HEK293 (cell line): ENCODE results near the gene PRAC1.
A peak's percentile ranks its signal among the peaks of the same experiment; 100 is the strongest.

Source experiments
- CTCF ChIA-PET: fragments of 350-600 bp; formaldehyde crosslinking; extraction: SDS; loops from one replicate; lab custom pipeline; 2021; ENCODE audit warnings: antibody characterized with exemption; lab: Yijun Ruan, JAX
- POLR2A ChIA-PET: fragments of 300-600 bp; formaldehyde crosslinking; extraction: SDS; loops from one replicate; lab custom pipeline; 2020; ENCODE audit warnings: antibody characterized with exemption, inconsistent platforms; lab: Yijun Ruan, JAX
- H3K27ac ChIP-seq: fragments of 200-500 bp; sonication (Bioruptor generic); 2 replicates; pipeline ENCODE4 v1.5.1; 2014; ENCODE audit warnings: low read depth, low read length, control low read depth, inconsistent platforms; ENCODE audit errors: extremely low read depth
- H3K36me3 ChIP-seq, 2 experiments: fragments of 200-500 bp in 1 of 2; sonication (Bioruptor generic) in 1 of 2; 1 replicate in 1 of 2; 2 replicates in 1 of 2; pipeline ENCODE4 v1.5.1; 2014 to 2017; ENCODE audit warnings: inconsistent platforms in 2 of 2, low read length in 2 of 2; ENCODE audit not compliant: control insufficient read depth in 2 of 2, insufficient read depth in 1 of 2
- H3K4me1 ChIP-seq: fragments of 200-500 bp; sonication (Bioruptor generic); 2 replicates; pipeline ENCODE4 v1.5.1; 2014; ENCODE audit warnings: mild to moderate bottlenecking, low read length, inconsistent platforms; ENCODE audit not compliant: control insufficient read depth, insufficient read depth
- H3K4me3 ChIP-seq: 2 replicates; pipeline ENCODE4 v1.5.1; 2011; ENCODE audit warnings: low read depth, mild to moderate bottlenecking, control low read depth, low read length, moderate library complexity
- H3K9me3 ChIP-seq: fragments of 200-500 bp; sonication (Bioruptor generic); 2 replicates; pipeline ENCODE4 v1.5.1; 2014; ENCODE audit warnings: low read depth, low read length, inconsistent platforms; ENCODE audit not compliant: control insufficient read depth, insufficient read depth
- CTCF ChIP-seq: fragments of 450-650 bp; formaldehyde crosslinking; IDR thresholded peaks from 2 replicates; pipeline ENCODE4 v1.5.1; 2016; ENCODE audit warnings: missing biosample characterization, missing genetic modification characterization
- GLI2 ChIP-seq: fragments of 450-650 bp; formaldehyde crosslinking; IDR thresholded peaks from 2 replicates; pipeline ENCODE4; 2017; ENCODE audit warnings: missing biosample characterization, missing genetic modification characterization, low read depth, borderline replicate concordance
- HOXA7 ChIP-seq: sonication (generic); formaldehyde crosslinking; IDR thresholded peaks from 2 replicates; pipeline ENCODE4 v1.8.1; 2022; ENCODE audit warnings: missing genetic modification reagents, borderline replicate concordance
- MYNN ChIP-seq: fragments of 450-650 bp; formaldehyde crosslinking; IDR thresholded peaks from 2 replicates; pipeline ENCODE4 v1.5.1; 2016; ENCODE audit warnings: missing biosample characterization, missing genetic modification characterization, borderline replicate concordance
- SCRT2 ChIP-seq: fragments of 450-650 bp; formaldehyde crosslinking; IDR thresholded peaks from 2 replicates; pipeline ENCODE4 v1.5.1; 2016; ENCODE audit warnings: missing biosample characterization, missing genetic modification characterization
- TCF7L2 ChIP-seq: IDR thresholded peaks from 2 replicates; pipeline ENCODE4 v1.6.1; 2011; ENCODE audit warnings: low read depth, mild to moderate bottlenecking, inconsistent platforms, low read length, moderate library complexity, borderline replicate concordance
- ZBTB17 ChIP-seq: fragments of 450-650 bp; formaldehyde crosslinking; IDR thresholded peaks from 2 replicates; pipeline ENCODE4 v1.5.1; 2016; ENCODE audit warnings: missing biosample characterization, missing genetic modification characterization
- ZIC2 ChIP-seq: fragments of 450-650 bp; formaldehyde crosslinking; IDR thresholded peaks from 2 replicates; pipeline ENCODE4 v1.5.1; 2016; ENCODE audit warnings: missing biosample characterization, missing genetic modification characterization
- ZNF138 ChIP-seq: fragments of 450-650 bp; formaldehyde crosslinking; IDR thresholded peaks from 2 replicates; pipeline ENCODE4 v1.5.1; 2016; ENCODE audit warnings: missing biosample characterization, missing genetic modification characterization, borderline replicate concordance
- ZNF157 ChIP-seq: fragments of 450-650 bp; formaldehyde crosslinking; IDR thresholded peaks from 2 replicates; pipeline ENCODE4 v1.5.1; 2016; ENCODE audit warnings: missing biosample characterization, missing genetic modification characterization
- ZNF214 ChIP-seq: fragments of 450-650 bp; formaldehyde crosslinking; IDR thresholded peaks from 2 replicates; pipeline ENCODE4 v1.5.1; 2017; ENCODE audit warnings: missing biosample characterization, mild to moderate bottlenecking, missing genetic modification characterization, borderline replicate concordance
- ZNF311 ChIP-seq: fragments of 450-650 bp; formaldehyde crosslinking; IDR thresholded peaks from 2 replicates; pipeline ENCODE4 v1.5.1; 2017; ENCODE audit warnings: missing biosample characterization, missing genetic modification characterization, borderline replicate concordance
- ZNF473 ChIP-seq: fragments of 450-650 bp; formaldehyde crosslinking; IDR thresholded peaks from 2 replicates; pipeline ENCODE4 v1.5.1; 2017; ENCODE audit warnings: missing biosample characterization, missing genetic modification characterization
- ZNF558 ChIP-seq: fragments of 450-650 bp; formaldehyde crosslinking; IDR thresholded peaks from 2 replicates; pipeline ENCODE4 v1.5.1; 2016; ENCODE audit warnings: missing biosample characterization, missing genetic modification characterization
- ZNF701 ChIP-seq: fragments of 450-650 bp; formaldehyde crosslinking; IDR thresholded peaks from 2 replicates; pipeline ENCODE4 v1.5.1; 2016; ENCODE audit warnings: missing biosample characterization, missing genetic modification characterization
- ZNF76 ChIP-seq: fragments of 450-650 bp; formaldehyde crosslinking; IDR thresholded peaks from 2 replicates; pipeline ENCODE4; 2016; ENCODE audit warnings: low read depth, missing biosample characterization, missing genetic modification characterization, borderline replicate concordance
- TF ChIP-seq, protein P1 (sequence below): fragments of 450-650 bp; formaldehyde crosslinking; IDR thresholded peaks from 2 replicates; pipeline ENCODE4 v1.5.1; 2016; ENCODE audit warnings: missing biosample characterization, missing genetic modification characterization
- TF ChIP-seq, protein P2 (sequence below): fragments of 450-650 bp; formaldehyde crosslinking; IDR thresholded peaks from 2 replicates; pipeline ENCODE4 v1.5.0; 2017; ENCODE audit warnings: missing biosample characterization, missing genetic modification characterization, borderline replicate concordance
- TF ChIP-seq, protein P3 (sequence below): fragments of 450-650 bp; IDR thresholded peaks from 2 replicates; pipeline ENCODE4 v1.5.1; 2018; ENCODE audit warnings: missing biosample characterization, missing genetic modification characterization

PRAC1 gene

DNA sequence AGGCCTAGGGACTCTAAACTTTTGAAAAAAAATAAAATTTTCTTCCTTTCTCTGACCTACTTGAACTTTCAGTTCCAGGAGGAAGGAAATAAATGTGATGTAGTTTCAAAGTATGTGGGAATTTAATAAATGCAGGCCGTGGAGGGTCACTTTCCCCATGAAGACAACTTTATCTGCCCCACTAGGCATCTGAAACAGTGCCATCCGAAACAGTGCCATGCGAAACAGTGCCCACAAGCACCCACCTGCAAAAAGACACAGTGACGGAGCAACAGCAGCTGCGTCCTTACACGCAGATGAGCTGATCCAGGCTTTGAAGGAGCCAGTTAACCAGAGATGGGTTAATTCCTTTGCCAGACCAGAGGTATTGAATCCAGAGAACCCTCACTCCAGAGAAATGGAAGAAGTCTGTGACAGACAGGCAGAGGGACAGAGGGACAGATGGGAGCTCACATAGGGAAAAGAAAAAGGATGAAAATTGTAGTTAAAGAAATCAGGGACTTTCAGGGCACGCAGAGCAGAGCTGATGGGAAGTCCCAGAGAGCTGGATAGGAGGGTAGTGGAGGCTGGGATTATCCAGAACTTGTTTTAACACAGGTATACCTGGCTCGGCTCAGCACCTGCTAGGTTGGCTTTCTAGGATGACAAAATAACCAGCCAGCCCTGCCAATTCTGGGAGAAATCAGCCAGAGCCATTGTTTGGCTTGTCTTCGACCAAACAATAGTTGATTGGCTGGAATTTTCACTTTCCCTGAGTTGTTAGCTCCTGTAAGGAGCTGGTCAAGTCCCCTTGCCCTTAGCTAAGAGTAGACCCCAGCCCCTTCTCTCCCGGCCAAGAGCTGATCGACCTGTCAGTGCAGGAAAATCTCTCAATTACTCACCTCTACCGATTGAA is 23.3 kb upstream of the PRAC1 start:
- Histone ChIP-seq H3K4me1 (0 out of 2 replicates have a peak, but pooled peaks cover 2% of the 10 kb centered on the region), H3K27ac (no peak overlapping the region), H3K4me3 (no peak overlapping the region), H3K36me3 (no peaks in the 10 kb centered on the region), H3K9me3 (no peaks in the 10 kb centered on the region)
- CTCF ChIA-PET, result interaction anchor here (0.6 to 1.5 kb wide), 6 partner anchors 20 to 571 kb away, joined by 3 to 5 read pairs (median 4); no protein-coding TSS in a partner anchor
- TF ChIP-seq ZNF214 (tag by site-specific recombination) (no peak), ZBTB17 (tag by site-specific recombination) (peak; percentile 82)
- POLR2A ChIA-PET, result no interaction called here

GRCh38 chr17:48740537-48740936 is 18.2 kb upstream of the PRAC1 start:
- H3K27ac ChIP-seq, result no peak overlapping the region
- H3K4me3 ChIP-seq, result no peak overlapping the region
- TF ChIP-seq ZNF558 (tag by site-specific recombination) (no peak), ZNF473 (tag by site-specific recombination) (no peak), ZNF701 (tag by site-specific recombination) (no peak), ZIC2 (no peak), CTCF (tag by site-specific recombination) (no peak), ZNF76 (tag by site-specific recombination) (no peak), ZNF157 (no peak), GLI2 (tag by site-specific recombination) (no peak), HOXA7 (no peak), SCRT2 (tag by site-specific recombination) (no peak), ZNF311 (no peak), MYNN (tag by site-specific recombination) (no peak), ZNF138 (no peak), TCF7L2 (no peak)
- TF ChIP-seq, protein P1, sequence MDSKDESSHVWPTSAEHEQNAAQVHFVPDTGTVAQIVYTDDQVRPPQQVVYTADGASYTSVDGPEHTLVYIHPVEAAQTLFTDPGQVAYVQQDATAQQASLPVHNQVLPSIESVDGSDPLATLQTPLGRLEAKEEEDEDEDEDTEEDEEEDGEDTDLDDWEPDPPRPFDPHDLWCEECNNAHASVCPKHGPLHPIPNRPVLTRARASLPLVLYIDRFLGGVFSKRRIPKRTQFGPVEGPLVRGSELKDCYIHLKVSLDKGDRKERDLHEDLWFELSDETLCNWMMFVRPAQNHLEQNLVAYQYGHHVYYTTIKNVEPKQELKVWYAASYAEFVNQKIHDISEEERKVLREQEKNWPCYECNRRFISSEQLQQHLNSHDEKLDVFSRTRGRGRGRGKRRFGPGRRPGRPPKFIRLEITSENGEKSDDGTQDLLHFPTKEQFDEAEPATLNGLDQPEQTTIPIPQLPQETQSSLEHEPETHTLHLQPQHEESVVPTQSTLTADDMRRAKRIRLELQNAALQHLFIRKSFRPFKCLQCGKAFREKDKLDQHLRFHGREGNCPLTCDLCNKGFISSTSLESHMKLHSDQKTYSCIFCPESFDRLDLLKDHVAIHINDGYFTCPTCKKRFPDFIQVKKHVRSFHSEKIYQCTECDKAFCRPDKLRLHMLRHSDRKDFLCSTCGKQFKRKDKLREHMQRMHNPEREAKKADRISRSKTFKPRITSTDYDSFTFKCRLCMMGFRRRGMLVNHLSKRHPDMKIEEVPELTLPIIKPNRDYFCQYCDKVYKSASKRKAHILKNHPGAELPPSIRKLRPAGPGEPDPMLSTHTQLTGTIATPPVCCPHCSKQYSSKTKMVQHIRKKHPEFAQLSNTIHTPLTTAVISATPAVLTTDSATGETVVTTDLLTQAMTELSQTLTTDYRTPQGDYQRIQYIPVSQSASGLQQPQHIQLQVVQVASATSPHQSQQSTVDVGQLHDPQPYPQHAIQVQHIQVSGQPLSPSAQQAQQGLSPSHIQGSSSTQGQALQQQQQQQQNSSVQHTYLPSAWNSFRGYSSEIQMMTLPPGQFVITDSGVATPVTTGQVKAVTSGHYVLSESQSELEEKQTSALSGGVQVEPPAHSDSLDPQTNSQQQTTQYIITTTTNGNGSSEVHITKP, result no peak
- TF ChIP-seq, protein P2, sequence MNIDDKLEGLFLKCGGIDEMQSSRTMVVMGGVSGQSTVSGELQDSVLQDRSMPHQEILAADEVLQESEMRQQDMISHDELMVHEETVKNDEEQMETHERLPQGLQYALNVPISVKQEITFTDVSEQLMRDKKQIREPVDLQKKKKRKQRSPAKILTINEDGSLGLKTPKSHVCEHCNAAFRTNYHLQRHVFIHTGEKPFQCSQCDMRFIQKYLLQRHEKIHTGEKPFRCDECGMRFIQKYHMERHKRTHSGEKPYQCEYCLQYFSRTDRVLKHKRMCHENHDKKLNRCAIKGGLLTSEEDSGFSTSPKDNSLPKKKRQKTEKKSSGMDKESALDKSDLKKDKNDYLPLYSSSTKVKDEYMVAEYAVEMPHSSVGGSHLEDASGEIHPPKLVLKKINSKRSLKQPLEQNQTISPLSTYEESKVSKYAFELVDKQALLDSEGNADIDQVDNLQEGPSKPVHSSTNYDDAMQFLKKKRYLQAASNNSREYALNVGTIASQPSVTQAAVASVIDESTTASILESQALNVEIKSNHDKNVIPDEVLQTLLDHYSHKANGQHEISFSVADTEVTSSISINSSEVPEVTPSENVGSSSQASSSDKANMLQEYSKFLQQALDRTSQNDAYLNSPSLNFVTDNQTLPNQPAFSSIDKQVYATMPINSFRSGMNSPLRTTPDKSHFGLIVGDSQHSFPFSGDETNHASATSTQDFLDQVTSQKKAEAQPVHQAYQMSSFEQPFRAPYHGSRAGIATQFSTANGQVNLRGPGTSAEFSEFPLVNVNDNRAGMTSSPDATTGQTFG (tag by site-specific recombination), result no peak
- TF ChIP-seq, protein P3, sequence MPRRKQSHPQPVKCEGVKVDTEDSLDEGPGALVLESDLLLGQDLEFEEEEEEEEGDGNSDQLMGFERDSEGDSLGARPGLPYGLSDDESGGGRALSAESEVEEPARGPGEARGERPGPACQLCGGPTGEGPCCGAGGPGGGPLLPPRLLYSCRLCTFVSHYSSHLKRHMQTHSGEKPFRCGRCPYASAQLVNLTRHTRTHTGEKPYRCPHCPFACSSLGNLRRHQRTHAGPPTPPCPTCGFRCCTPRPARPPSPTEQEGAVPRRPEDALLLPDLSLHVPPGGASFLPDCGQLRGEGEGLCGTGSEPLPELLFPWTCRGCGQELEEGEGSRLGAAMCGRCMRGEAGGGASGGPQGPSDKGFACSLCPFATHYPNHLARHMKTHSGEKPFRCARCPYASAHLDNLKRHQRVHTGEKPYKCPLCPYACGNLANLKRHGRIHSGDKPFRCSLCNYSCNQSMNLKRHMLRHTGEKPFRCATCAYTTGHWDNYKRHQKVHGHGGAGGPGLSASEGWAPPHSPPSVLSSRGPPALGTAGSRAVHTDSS (tag by site-specific recombination), result no peak
- TF ChIP-seq, all 188 proteins: peak for 0
- ChIA-PET CTCF (no interaction called here), POLR2A (interaction anchor here (0.6 to 0.8 kb wide), 2 partner anchors 62 to 673 kb away, joined by 3 to 5 read pairs; no protein-coding TSS in a partner anchor)
- Histone ChIP-seq H3K4me1 (no peaks in the 10 kb centered on the region), H3K36me3 (no peaks in the 10 kb centered on the region), H3K9me3 (no peaks in the 10 kb centered on the region)
